K562 (cell line): ENCODE data around the gene WDR54. TPM values are rescaled to one million over a fixed set of nuclear protein-coding genes. Genes with fewer than 3 reads are reported as not detected.

Experiments used
- ATAC-seq: fragments of 200-7000 bp; cut with Tn5 transposase; 3 replicates; pipeline ENCODE4 v1.9.1; 2020; ENCODE audit warnings: moderate library complexity
- BruUV-seq: library from RNA; stranded (reverse); fragments of 400-500 nt; replicated peaks from 2 replicates; lab custom pipeline; 2021; lab: Mats Ljungman, UMichigan
- CTCF ChIA-PET: fragments of 300-600 bp; formaldehyde crosslinking; extraction: SDS; loops from one replicate; lab custom pipeline; 2021; ENCODE audit warnings: low intra/inter-chr PET ratio; lab: Yijun Ruan, JAX
- POLR2A ChIA-PET: fragments of 300-600, 350-650 bp; sonication (Branson Sonifier 250); formaldehyde crosslinking; extraction: SDS; loops from one replicate; lab custom pipeline; 2021; ENCODE audit warnings: antibody characterized with exemption, inconsistent platforms; lab: Yijun Ruan, JAX
- DNase-seq, 4 experiments: peaks; one replicate each; pipeline versions ENCODE4 v3.0.0 to v3.0.0-alpha.2; 2011 to 2018; ENCODE audit warnings: low spot score in 3 of 4, mixed read lengths in 3 of 4; ENCODE audit errors: extremely low read depth in 1 of 4
- FAIRE-seq: peaks from 2 replicates; lab custom pipeline; 2011; peaks lifted over from hg19 to GRCh38; lab: Jason Lieb, UNC
- H2AFZ ChIP-seq: 2 replicates; pipeline ENCODE4 v1.6.0; 2011; ENCODE audit warnings: low read depth, low read length, control low read depth, inconsistent platforms
- H3K27ac ChIP-seq: fragments of 200-600 bp; 3 replicates; pipeline ENCODE4 v1.8.0; 2011; ENCODE audit warnings: low read depth, mild to moderate bottlenecking, control low read depth, inconsistent platforms, low read length, moderate library complexity, mixed read lengths; ENCODE audit errors: extremely low read depth
- H3K27me3 ChIP-seq, 2 experiments: fragments of 300-600 bp in 1 of 2; 2 replicates in 1 of 2; 3 replicates in 1 of 2; pipeline versions ENCODE4 v1.6.0 to v1.8.0; 2011; ENCODE audit warnings: inconsistent platforms in 2 of 2, low read length in 2 of 2, mild to moderate bottlenecking in 1 of 2, mixed read lengths in 1 of 2, moderate library complexity in 1 of 2; ENCODE audit not compliant: control insufficient read depth in 2 of 2, insufficient read depth in 2 of 2
- H3K36me3 ChIP-seq: fragments of 300-600 bp; 3 replicates; pipeline ENCODE4 v1.8.0; 2011; ENCODE audit warnings: mild to moderate bottlenecking, low read length, inconsistent platforms; ENCODE audit not compliant: control insufficient read depth, insufficient read depth
- H3K4me1 ChIP-seq, 2 experiments: fragments of 200-600 bp in 1 of 2; replicated peaks in 1 of 2; 2 replicates in 1 of 2; 3 replicates in 1 of 2; pipeline versions ENCODE4 v1.5.1 to v1.8.0; 2011; ENCODE audit warnings: inconsistent platforms in 2 of 2, low read length in 2 of 2, mild to moderate bottlenecking in 1 of 2, mixed read lengths in 1 of 2, moderate library complexity in 1 of 2; ENCODE audit not compliant: control insufficient read depth in 2 of 2, insufficient read depth in 2 of 2
- H3K4me2 ChIP-seq: 2 replicates; pipeline ENCODE4 v1.6.1; 2011; ENCODE audit warnings: low read length, control low read depth, inconsistent platforms, mixed read lengths; ENCODE audit not compliant: insufficient read depth
- H3K4me3 ChIP-seq: fragments of 200-600 bp; sonication (generic), shearing (Covaris generic); 2 replicates; pipeline ENCODE4 v1.5.1; 2016; ENCODE audit warnings: control low read depth, inconsistent platforms
- H3K79me2 ChIP-seq: fragments of 200-600 bp; 3 replicates; pipeline ENCODE4 v1.8.0; 2011; ENCODE audit warnings: low read length, inconsistent platforms; ENCODE audit not compliant: control insufficient read depth, insufficient read depth
- H3K9ac ChIP-seq, 2 experiments: 2 replicates each; pipeline versions ENCODE4 v1.6.0 to v1.6.1; 2011; ENCODE audit warnings: low read depth in 2 of 2, low read length in 2 of 2, control low read depth in 1 of 2, inconsistent platforms in 1 of 2, mild to moderate bottlenecking in 1 of 2, mixed read lengths in 1 of 2; ENCODE audit not compliant: insufficient read depth in 1 of 2
- H3K9me1 ChIP-seq: one replicate; pipeline ENCODE4 v1.6.0; 2011; ENCODE audit warnings: inconsistent platforms, mild to moderate bottlenecking, low read length, moderate library complexity; ENCODE audit not compliant: control insufficient read depth, insufficient read depth
- H3K9me3 ChIP-seq: replicated peaks from 2 replicates; pipeline ENCODE4 v1.5.1; 2011; ENCODE audit warnings: low read depth, low read length, inconsistent platforms; ENCODE audit not compliant: control insufficient read depth, insufficient read depth
- H4K20me1 ChIP-seq: replicated peaks from 2 replicates; pipeline ENCODE4 v1.6.1; 2011; ENCODE audit warnings: low read length, inconsistent platforms, mixed read lengths; ENCODE audit not compliant: control insufficient read depth, insufficient read depth
- CHD1 ChIP-seq: fragments of 200-600 bp; sonication (generic); IDR thresholded peaks from one replicate; pipeline ENCODE4 v1.6.1; 2012; ENCODE audit warnings: mild to moderate bottlenecking, moderate library complexity, low read length, inconsistent platforms
- COPS2 ChIP-seq: fragments of 450-650 bp; conservative IDR thresholded peaks from 2 replicates; pipeline ENCODE4 v1.6.1; 2016; ENCODE audit warnings: mild to moderate bottlenecking, moderate library complexity
- CREB3L1 ChIP-seq: fragments of 450-650 bp; IDR thresholded peaks from 2 replicates; pipeline ENCODE4 v1.6.1; 2014; ENCODE audit warnings: low read depth, mild to moderate bottlenecking, moderate library complexity, borderline replicate concordance
- FOSL1 ChIP-seq: fragments of 200-800 bp; sonication (Bioruptor generic); conservative IDR thresholded peaks from 2 replicates; pipeline ENCODE4 v1.6.1; 2016; ENCODE audit warnings: missing genetic modification characterization, missing compliant biosample characterization
- FOXJ3 ChIP-seq: sonication (generic); formaldehyde crosslinking; IDR thresholded peaks from 2 replicates; pipeline ENCODE4 v1.4.0; 2020; ENCODE audit warnings: mild to moderate bottlenecking, missing genetic modification reagents
- GTF2B ChIP-seq: IDR thresholded peaks from 2 replicates; pipeline ENCODE4 v1.6.1; 2011; ENCODE audit not compliant: insufficient read length; ENCODE audit errors: extremely low read depth
- HDGF ChIP-seq: fragments of 450-650 bp; IDR thresholded peaks from 2 replicates; pipeline ENCODE4 v1.6.1; 2016
- KDM2B ChIP-seq: fragments of 250-450 bp; sonication (Bioruptor Pico); IDR thresholded peaks from 2 replicates; pipeline ENCODE4 v1.8.0; 2021; ENCODE audit warnings: mild to moderate bottlenecking, moderate library complexity
- L3MBTL2 ChIP-seq: fragments of 450-650 bp; IDR thresholded peaks from 2 replicates; pipeline ENCODE4 v1.6.1; 2016; ENCODE audit warnings: mild to moderate bottlenecking, moderate library complexity
- PRDM10 ChIP-seq: fragments of 450-650 bp; IDR thresholded peaks from 2 replicates; pipeline ENCODE4 v1.6.1; 2018; ENCODE audit not compliant: partially characterized antibody
- SREBF2 ChIP-seq: sonication (generic); formaldehyde crosslinking; IDR thresholded peaks from 2 replicates; pipeline ENCODE4 v1.4.0; 2020; ENCODE audit warnings: mild to moderate bottlenecking, missing genetic modification reagents
- SUPT5H ChIP-seq: fragments of 450-650 bp; IDR thresholded peaks from 2 replicates; pipeline ENCODE4 v1.6.1; 2016
- ZNF24 ChIP-seq: fragments of 450-650 bp; IDR thresholded peaks from 2 replicates; pipeline ENCODE4 v1.6.1; 2016
- ZNF316 ChIP-seq: fragments of 450-650 bp; IDR thresholded peaks from 2 replicates; pipeline ENCODE4 v1.6.1; 2016
- ZNF395 ChIP-seq: fragments of 200-800 bp; sonication (Bioruptor generic); IDR thresholded peaks from 2 replicates; pipeline ENCODE4 v1.6.1; 2017; ENCODE audit warnings: missing genetic modification characterization, missing compliant biosample characterization
- ZNF507 ChIP-seq: conservative IDR thresholded peaks from 2 replicates; pipeline ENCODE4 v1.6.1; 2017; ENCODE audit warnings: missing genetic modification characterization, missing compliant biosample characterization
- WGBS: fragments of 100-300 bp; shearing (Covaris generic); methylation state at CpG from one replicate; pipeline ENCODE4 v1.1.6; 2016; ENCODE audit warnings: low coverage, mixed read lengths; ENCODE audit not compliant: insufficient coverage; ENCODE audit errors: missing lambda C conversion rate; 5-methylcytosine and 5-hydroxymethylcytosine counted together
- in situ Hi-C: fragments of 300-500 bp; cut with MboI; formaldehyde crosslinking; loops from 4 replicates; pipeline ENCODE4 v1.15.0; 2018; ENCODE audit warnings: inconsistent platforms, mixed read lengths
- intact Hi-C: fragments of 100-400 bp; cut with micrococcal nuclease; formaldehyde crosslinking; loops from 2 replicates; pipeline ENCODE4 v1.14.2; 2022
- polyA plus RNA-seq, 8 experiments: library from polyadenylated mRNA; depleted of rRNA in 4 of 8; stranded (reverse) in 5 of 8; unstranded in 3 of 8; fragments of >200 nt; fragmentation: Nextera tagmentation in 2 of 8; fragmentation: Illumina TruSeq in 1 of 8; extraction: Ambion mirVana in 2 of 8; extraction: Trizol in 1 of 8; gene quantifications; 2 replicates each; pipeline versions ENCODE4 v1.2.1 to v1.2.3, GENCODE V29; 2011 to 2014; ENCODE audit warnings: inconsistent platforms in 1 of 8, missing spikeins in 1 of 8
- total RNA-seq, 7 experiments: library from RNA; depleted of rRNA in 6 of 7; stranded (reverse); fragments of >200 nt in 6 of 7; fragmentation: Illumina TruSeq in 2 of 7; extraction: Trizol in 2 of 7; gene quantifications; 2 replicates each; pipeline versions ENCODE4 v1.2.1 to v1.2.3, GENCODE V29; 2011 to 2021; ENCODE audit warnings: low replicate concordance in 1 of 7

Gene WDR54
- total and polyA plus RNA-seq, 9 of the 15 experiments (the other 6 are each of a cell fraction or from before 2014, with no cell fraction given) = 5.2 to 15.2 (median 7.4) TPM

- Histone ChIP-seq H3K4me1 (peaks cover 8 to 10% of the 10 kb centered on the region in 2 experiments; a peak in 3 of 5 replicates), H3K9me1 (no peaks in the 10 kb centered on the region), H3K4me3 (no peak overlapping the region), H3K27me3 (no peaks in the 10 kb centered on the region), H3K27ac (no peak overlapping the region), H2AFZ (no peak overlapping the region), H3K9ac (no peak overlapping the region), H3K9me3 (no peaks in the 10 kb centered on the region), H3K79me2 (no peaks in the 10 kb centered on the region), H4K20me1 (no peaks in the 10 kb centered on the region), H3K36me3 (no peaks in the 10 kb centered on the region), H3K4me2 (no peak overlapping the region)
- intact Hi-C loops = no loop called here
- no peak for DNase-seq
- no peak for ATAC-seq
- ChIA-PET CTCF (no interaction called here), POLR2A (interaction anchor here (0.6 to 0.9 kb wide), 4 partner anchors 14 to 134 kb away, joined by 3 to 4 read pairs (median 3); partner anchors contain the start of gene C2orf81)
- no peak for FAIRE-seq
- TF ChIP-seq ZNF24 (no peak), L3MBTL2 (no peak), ZNF395 (CRISPR knock-in tag) (no peak), ZNF316 (no peak), FOXJ3 (CRISPR knock-in tag) (no peak), PRDM10 (no peak), COPS2 (no peak), SREBF2 (CRISPR knock-in tag) (no peak), ZNF507 (no peak), CHD1 (no peak), FOSL1 (tag) (no peak), HDGF (no peak), SUPT5H (no peak), GTF2B (no peak), CREB3L1 (no peak), KDM2B (CRISPR knock-in tag) (no peak)
- BruUV-seq = no TSS peak
- 63% methylated on average over 5 of the region's 5 CpGs for WGBS
- in situ Hi-C loops = no loop called here
Measured at GRCh38 chr2:74447230-74447999, 25.9 kb downstream of the WDR54 start.
